Caco-2 (cell line): Measurements from ENCODE around the gene PDCD1. TPM values are rescaled to one million over a fixed set of nuclear protein-coding genes. Genes with fewer than 3 reads are reported as not detected.
"Not testable (repeated sequence)": the region's sequence is repeated elsewhere in the genome, so short reads cannot be mapped to it uniquely, and the experiment has no call there.

ENCODE experiments used
- BruUV-seq: library from RNA; stranded (reverse); fragments of 400-500 nt; replicated peaks from 2 replicates; lab custom pipeline; 2021; lab: Mats Ljungman, UMichigan
- CTCF ChIA-PET: fragments of 300-600 bp; sonication (Branson Sonifier 250); formaldehyde crosslinking; loops from one replicate; lab custom pipeline; 2022; ENCODE audit warnings: antibody characterized with exemption; lab: Charles Lee
- POLR2A ChIA-PET: fragments of 300-600 bp; sonication (Branson Sonifier 250); formaldehyde crosslinking; loops from one replicate; lab custom pipeline; 2022; ENCODE audit warnings: antibody characterized with exemption; lab: Charles Lee
- DNase-seq, 2 experiments: peaks; one replicate each; pipeline versions ENCODE4 v3.0.0 to v3.0.0-alpha.2; 2020 to 2022
- H3K27me3 ChIP-seq: replicated peaks from 2 replicates; pipeline ENCODE4 v1.6.0; 2011; ENCODE audit warnings: low read length; ENCODE audit not compliant: control insufficient read depth, insufficient read depth
- H3K36me3 ChIP-seq: 2 replicates; pipeline ENCODE4 v1.5.1; 2011; ENCODE audit warnings: low read length; ENCODE audit not compliant: control insufficient read depth, insufficient read depth
- H3K4me1 ChIP-seq: fragments of 250-450 bp; sonication (Bioruptor Pico); 2 replicates; pipeline ENCODE4 v1.5.1; 2020; ENCODE audit warnings: mild to moderate bottlenecking
- H3K4me3 ChIP-seq: 2 replicates; pipeline ENCODE4 v1.5.1; 2011; ENCODE audit warnings: low read depth, mild to moderate bottlenecking, control low read depth, low read length
- H3K9me3 ChIP-seq: fragments of 250-450 bp; sonication (Bioruptor Pico); 2 replicates; pipeline ENCODE4 v1.5.1; 2020; ENCODE audit warnings: mild to moderate bottlenecking, moderate library complexity
- H3K27ac Mint-ChIP-seq: one replicate; pipeline ENCODE4 v1.8.0; 2022; ENCODE audit warnings: mixed read lengths; ENCODE audit not compliant: unreplicated experiment
- H3K27me3 Mint-ChIP-seq: one replicate; pipeline ENCODE4 v1.8.0; 2022; ENCODE audit warnings: mixed read lengths; ENCODE audit not compliant: insufficient read depth, unreplicated experiment
- H3K36me3 Mint-ChIP-seq: one replicate; pipeline ENCODE4 v1.8.0; 2022; ENCODE audit warnings: mild to moderate bottlenecking, mixed read lengths; ENCODE audit not compliant: insufficient read depth, unreplicated experiment
- H3K4me1 Mint-ChIP-seq: one replicate; pipeline ENCODE4 v1.8.0; 2022; ENCODE audit warnings: low read depth, mixed read lengths; ENCODE audit not compliant: unreplicated experiment
- H3K4me3 Mint-ChIP-seq: one replicate; pipeline ENCODE4 v1.8.0; 2022; ENCODE audit warnings: mild to moderate bottlenecking, moderate library complexity, mixed read lengths; ENCODE audit not compliant: unreplicated experiment
- H3K9me3 Mint-ChIP-seq: one replicate; pipeline ENCODE4 v1.8.0; 2022; ENCODE audit warnings: mixed read lengths; ENCODE audit not compliant: unreplicated experiment
- intact Hi-C: fragments of 100-400 bp; cut with micrococcal nuclease; formaldehyde crosslinking; loops from one replicate; pipeline ENCODE4 v1.10.0; 2022; ENCODE audit not compliant: unreplicated experiment
- total RNA-seq: library from RNA; stranded (reverse); gene quantifications from 2 replicates; pipeline ENCODE4 v1.2.3, GENCODE V29; 2022
- TF ChIP-seq, protein P1 (sequence below), 2 experiments: fragments of 200-600 bp in 1 of 2; IDR thresholded peaks; 1 replicate in 1 of 2; 2 replicates in 1 of 2; pipeline versions ENCODE4 v1.5.1 to v1.8.0; 2011 to 2022; ENCODE audit warnings: antibody characterized with exemption in 1 of 2, control low read depth in 1 of 2, inconsistent platforms in 1 of 2, low read depth in 1 of 2, low read length in 1 of 2, mild to moderate bottlenecking in 1 of 2, moderate library complexity in 1 of 2; ENCODE audit not compliant: insufficient read depth in 1 of 2, severe bottlenecking in 1 of 2, unreplicated experiment in 1 of 2

PDCD1 gene
- total RNA-seq, 1 experiment from 2014 or later, result not detected

DNA sequence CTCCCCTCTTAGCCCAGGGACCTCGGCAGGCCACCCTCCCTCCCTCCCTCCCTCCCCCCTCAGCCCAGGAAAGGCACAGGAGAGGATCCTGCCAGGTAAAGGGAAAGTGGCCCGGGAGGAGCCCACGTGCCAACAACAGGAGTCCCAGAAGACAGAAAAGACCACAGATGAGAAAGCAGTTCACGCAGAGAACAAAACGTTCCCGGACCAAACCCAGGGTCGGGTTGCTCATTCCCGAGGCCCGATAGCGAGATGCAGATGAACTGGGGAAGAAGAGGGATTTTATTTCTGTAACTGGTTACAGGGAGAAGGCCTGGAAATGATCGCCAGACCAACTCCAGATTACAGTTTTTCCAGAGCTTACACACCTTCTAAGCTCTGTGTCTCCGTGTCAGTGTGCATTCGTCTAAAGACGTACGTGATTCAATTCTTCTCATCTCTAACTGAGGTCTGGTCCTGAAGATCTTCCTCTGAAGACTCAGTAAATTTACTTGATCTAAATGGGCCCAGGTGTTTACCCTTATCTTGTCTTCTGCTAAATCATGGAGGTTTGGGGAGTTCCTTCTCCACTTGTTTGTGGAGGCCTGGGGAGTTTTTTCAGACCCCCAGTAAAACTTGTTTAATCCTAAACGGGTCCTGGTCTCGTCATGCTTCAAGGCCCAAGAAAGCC lies 50.5 kb downstream of the PDCD1 start:
- ChIA-PET POLR2A (no interaction called here), CTCF (interaction anchor here (0.9 kb wide), 1 partner anchor 70 kb away, joined by 3 read pairs; no protein-coding TSS in a partner anchor)
- Mint-ChIP-seq H3K4me1 (no peaks in the 10 kb centered on the region), H3K4me3 (no peak overlapping the region), H3K9me3 (no peaks in the 10 kb centered on the region), H3K27me3 (no peaks in the 10 kb centered on the region), H3K27ac (no peak overlapping the region), H3K36me3 (no peaks in the 10 kb centered on the region)
- Histone ChIP-seq H3K36me3 (no peaks in the 10 kb centered on the region), H3K4me3 (no peak overlapping the region), H3K27me3 (no peaks in the 10 kb centered on the region), H3K9me3 (no peaks in the 10 kb centered on the region), H3K4me1 (no peaks in the 10 kb centered on the region)
- intact Hi-C loops, result no loop called here
- BruUV-seq, result no TSS peak
- TF ChIP-seq, protein P1, sequence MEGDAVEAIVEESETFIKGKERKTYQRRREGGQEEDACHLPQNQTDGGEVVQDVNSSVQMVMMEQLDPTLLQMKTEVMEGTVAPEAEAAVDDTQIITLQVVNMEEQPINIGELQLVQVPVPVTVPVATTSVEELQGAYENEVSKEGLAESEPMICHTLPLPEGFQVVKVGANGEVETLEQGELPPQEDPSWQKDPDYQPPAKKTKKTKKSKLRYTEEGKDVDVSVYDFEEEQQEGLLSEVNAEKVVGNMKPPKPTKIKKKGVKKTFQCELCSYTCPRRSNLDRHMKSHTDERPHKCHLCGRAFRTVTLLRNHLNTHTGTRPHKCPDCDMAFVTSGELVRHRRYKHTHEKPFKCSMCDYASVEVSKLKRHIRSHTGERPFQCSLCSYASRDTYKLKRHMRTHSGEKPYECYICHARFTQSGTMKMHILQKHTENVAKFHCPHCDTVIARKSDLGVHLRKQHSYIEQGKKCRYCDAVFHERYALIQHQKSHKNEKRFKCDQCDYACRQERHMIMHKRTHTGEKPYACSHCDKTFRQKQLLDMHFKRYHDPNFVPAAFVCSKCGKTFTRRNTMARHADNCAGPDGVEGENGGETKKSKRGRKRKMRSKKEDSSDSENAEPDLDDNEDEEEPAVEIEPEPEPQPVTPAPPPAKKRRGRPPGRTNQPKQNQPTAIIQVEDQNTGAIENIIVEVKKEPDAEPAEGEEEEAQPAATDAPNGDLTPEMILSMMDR (IDR thresholded peaks at IDR 0.05; ENCODE audit: insufficient read depth in 1 of 2, low read depth in 1 of 2, low read length in 1 of 2, severe bottlenecking in 1 of 2, unreplicated experiment in 1 of 2), result no peak
- no peak for DNase-seq

DNA sequence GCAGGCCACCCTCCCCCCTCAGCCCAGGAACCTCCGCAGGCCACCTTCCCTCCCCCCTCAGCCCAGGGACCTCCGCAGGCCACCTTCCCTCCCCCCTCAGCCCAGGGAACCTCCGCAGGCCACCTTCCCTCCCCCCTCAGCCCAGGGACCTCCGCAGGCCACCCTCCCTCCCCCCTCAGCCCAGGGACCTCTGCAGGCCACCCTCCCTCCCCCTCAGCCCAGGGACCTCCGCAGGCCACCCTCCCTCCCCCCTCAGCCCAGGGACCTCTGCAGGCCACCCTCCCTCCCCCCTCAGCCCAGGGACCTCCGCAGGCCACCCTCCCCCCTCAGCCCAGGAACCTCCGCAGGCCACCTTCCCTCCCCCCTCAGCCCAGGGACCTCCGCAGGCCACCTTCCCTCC lies 52.5 kb downstream of the PDCD1 start:
- H3K27me3 ChIP-seq, BruUV-seq, intact Hi-C loops, DNase-seq, H3K36me3 Mint-ChIP-seq, H3K4me3 Mint-ChIP-seq, H3K9me3 Mint-ChIP-seq, H3K27me3 Mint-ChIP-seq, H3K4me3 ChIP-seq, H3K4me1 ChIP-seq, CTCF ChIA-PET, H3K9me3 ChIP-seq, H3K4me1 Mint-ChIP-seq, H3K27ac Mint-ChIP-seq, H3K36me3 ChIP-seq, POLR2A ChIA-PET: not testable (repeated sequence)

DNA sequence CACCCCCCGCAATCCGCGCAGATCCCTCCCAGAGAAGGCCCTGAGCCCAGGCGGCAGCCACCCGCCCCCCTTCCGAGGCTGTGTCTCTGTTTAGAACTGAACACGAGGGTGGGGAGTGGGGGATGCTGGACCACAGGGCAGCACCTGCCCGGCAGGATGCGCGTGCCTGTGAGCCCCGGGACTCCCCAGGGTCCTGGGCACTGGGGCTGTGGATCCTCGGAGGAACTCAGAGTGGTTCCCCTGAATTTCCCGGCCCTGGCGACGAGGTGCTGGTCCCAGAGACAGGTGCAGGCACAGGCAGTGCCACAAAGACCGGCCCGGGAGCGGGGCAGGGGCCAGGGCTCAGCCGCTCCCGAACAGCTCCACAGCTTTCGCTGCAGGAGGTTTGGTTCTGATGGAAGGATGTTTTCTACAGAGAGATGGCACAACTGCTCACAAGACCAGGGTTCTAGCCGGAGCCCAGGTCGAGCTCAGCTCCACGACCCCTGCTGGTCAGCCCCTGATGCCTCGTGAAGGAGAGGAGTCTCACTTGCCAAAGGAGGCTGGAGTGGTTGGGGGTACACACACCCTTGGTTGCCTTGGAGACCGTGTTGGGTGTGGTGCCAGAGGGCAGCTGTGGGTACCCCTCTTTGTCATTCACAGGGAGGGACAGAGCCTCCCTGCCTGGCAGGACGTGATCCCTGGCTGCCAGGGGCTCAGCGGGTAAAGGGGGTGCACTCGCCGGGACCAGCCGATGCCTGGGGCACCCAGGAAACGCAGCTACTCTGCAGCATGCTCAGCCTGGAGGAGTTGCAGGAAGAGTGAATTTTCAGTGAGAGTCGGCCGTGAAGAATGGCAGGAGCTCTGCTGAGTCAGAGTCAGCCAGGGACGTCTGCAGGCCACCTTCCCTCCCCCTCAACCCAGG lies 54.1 kb downstream of the PDCD1 start:
- TF ChIP-seq, protein P1 (IDR thresholded peaks at IDR 0.05; ENCODE audit: insufficient read depth in 1 of 2, low read depth in 1 of 2, low read length in 1 of 2, severe bottlenecking in 1 of 2, unreplicated experiment in 1 of 2), result no peak
- DNase-seq, result no peak
- POLR2A ChIA-PET, result no interaction called here
- CTCF ChIA-PET, result no interaction called here
- intact Hi-C loops, result no loop called here
- Mint-ChIP-seq H3K4me1 (no peaks in the 10 kb centered on the region), H3K27ac (no peak overlapping the region), H3K9me3 (no peaks in the 10 kb centered on the region), H3K36me3 (no peaks in the 10 kb centered on the region), H3K27me3 (no peaks in the 10 kb centered on the region), H3K4me3 (no peak overlapping the region)
- H3K4me1 ChIP-seq, result no peaks in the 10 kb centered on the region
- no peaks in the 10 kb centered on the region for H3K27me3 ChIP-seq
- H3K4me3 ChIP-seq, result no peak overlapping the region
- no TSS peak for BruUV-seq
- no peaks in the 10 kb centered on the region for H3K36me3 ChIP-seq
- no peaks in the 10 kb centered on the region for H3K9me3 ChIP-seq
